Bronchial epithelial cell (primary cell): ENCODE results near the gene ACAA2. TPM values are rescaled to one million over a fixed set of nuclear protein-coding genes. Genes with fewer than 3 reads are reported as not detected.

Experiments used
- DNase-seq: peaks from one replicate; pipeline ENCODE4 v3.0.0-alpha.2; 2010; ENCODE audit warnings: low read depth
- FAIRE-seq: peaks from 2 replicates; lab custom pipeline; 2011; peaks lifted over from hg19 to GRCh38; lab: Jason Lieb, UNC
- H3K27me3 ChIP-seq: 2 replicates; pipeline ENCODE4 v1.5.1; 2011; ENCODE audit warnings: low read length; ENCODE audit not compliant: control insufficient read depth, insufficient read depth
- H3K36me3 ChIP-seq: 2 replicates; pipeline ENCODE4 v1.5.1; 2011; ENCODE audit warnings: low read length; ENCODE audit not compliant: control insufficient read depth, insufficient read depth
- H3K4me3 ChIP-seq: 2 replicates; pipeline ENCODE4 v1.5.1; 2011; ENCODE audit warnings: mild to moderate bottlenecking, low read depth, low read length, control low read depth
- total RNA-seq: library from RNA; depleted of rRNA; stranded (reverse); fragments of >200 nt; gene quantifications from 2 replicates; pipeline ENCODE4 v1.2.1, GENCODE V29; 2014
- TF ChIP-seq, protein P1 (sequence below): IDR thresholded peaks from 2 replicates; pipeline ENCODE4 v1.5.1; 2011; ENCODE audit warnings: mild to moderate bottlenecking, moderate library complexity, low read length, control low read depth, inconsistent platforms; ENCODE audit not compliant: insufficient read depth, severe bottlenecking

Gene ACAA2
- total RNA-seq, 1 donor from 2014 or later, result 10.3 TPM

GRCh38 chr18:49749563-49749962 is 63.8 kb downstream of the ACAA2 start:
- TF ChIP-seq, protein P1, sequence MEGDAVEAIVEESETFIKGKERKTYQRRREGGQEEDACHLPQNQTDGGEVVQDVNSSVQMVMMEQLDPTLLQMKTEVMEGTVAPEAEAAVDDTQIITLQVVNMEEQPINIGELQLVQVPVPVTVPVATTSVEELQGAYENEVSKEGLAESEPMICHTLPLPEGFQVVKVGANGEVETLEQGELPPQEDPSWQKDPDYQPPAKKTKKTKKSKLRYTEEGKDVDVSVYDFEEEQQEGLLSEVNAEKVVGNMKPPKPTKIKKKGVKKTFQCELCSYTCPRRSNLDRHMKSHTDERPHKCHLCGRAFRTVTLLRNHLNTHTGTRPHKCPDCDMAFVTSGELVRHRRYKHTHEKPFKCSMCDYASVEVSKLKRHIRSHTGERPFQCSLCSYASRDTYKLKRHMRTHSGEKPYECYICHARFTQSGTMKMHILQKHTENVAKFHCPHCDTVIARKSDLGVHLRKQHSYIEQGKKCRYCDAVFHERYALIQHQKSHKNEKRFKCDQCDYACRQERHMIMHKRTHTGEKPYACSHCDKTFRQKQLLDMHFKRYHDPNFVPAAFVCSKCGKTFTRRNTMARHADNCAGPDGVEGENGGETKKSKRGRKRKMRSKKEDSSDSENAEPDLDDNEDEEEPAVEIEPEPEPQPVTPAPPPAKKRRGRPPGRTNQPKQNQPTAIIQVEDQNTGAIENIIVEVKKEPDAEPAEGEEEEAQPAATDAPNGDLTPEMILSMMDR, result no peak
- Histone ChIP-seq H3K27me3 (no peaks in the 10 kb centered on the region), H3K4me3 (no peak overlapping the region), H3K36me3 (no peaks in the 10 kb centered on the region)
- no peak for DNase-seq
- FAIRE-seq, result no peak

GRCh38 chr18:49747876-49748275 is 65.5 kb downstream of the ACAA2 start:
- H3K36me3 ChIP-seq, result no peaks in the 10 kb centered on the region
- FAIRE-seq, result no peak
- no peak overlapping the region for H3K4me3 ChIP-seq
- TF ChIP-seq, protein P1, result no peak
- H3K27me3 ChIP-seq, result no peaks in the 10 kb centered on the region
- no peak for DNase-seq

DNA sequence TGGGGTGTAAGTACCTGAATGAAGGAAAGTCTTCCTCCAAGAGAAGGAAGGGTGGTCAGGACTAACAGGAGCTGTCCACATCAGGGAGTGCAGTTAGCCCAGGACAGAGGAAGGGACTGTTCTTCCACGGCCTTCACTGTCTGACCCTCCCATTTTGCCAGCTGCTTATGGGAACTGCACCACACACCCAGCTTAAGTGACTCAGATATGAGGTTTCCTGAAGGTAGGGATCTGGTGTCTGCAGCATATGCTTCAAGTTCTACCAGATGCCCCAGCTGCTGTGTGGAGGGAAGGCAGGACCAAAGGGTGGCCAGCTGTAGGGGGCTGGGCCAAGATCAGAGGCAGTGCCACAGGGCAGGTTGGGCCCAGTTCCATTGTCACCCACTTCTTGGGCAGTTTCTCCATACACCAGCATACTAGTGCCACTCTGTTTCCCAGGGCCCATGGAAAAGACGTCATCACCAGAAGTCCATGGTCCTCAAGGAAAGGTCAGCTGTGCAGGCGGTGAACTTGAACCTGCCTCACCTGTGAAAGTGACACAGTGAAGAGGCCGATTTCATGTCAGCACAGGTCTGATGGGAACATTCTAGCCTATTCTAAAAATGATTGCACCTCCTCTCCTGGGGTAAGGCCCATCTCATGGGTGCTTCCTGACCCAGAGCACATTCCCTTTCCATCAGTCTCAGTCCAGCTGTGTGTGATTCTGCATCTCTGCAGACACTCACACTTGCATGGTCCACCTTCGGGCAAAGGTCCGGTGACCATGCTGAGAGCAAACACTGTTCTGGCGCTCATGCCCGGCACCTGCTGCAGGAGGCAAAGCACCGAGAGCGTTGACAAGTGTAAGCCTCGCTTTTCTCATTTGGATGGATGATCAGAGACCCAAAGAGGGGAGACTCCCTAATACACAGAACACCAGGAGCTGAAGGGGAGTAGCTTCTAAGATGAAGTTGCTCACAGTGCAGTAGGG is 68.0 kb downstream of the ACAA2 start:
- FAIRE-seq (peak; percentile 85), DNase-seq (peak; percentile 56)
- Histone ChIP-seq H3K4me3 (no peak overlapping the region), H3K27me3 (no peaks in the 10 kb centered on the region), H3K36me3 (no peaks in the 10 kb centered on the region)
- TF ChIP-seq, protein P1, result no peak

DNA sequence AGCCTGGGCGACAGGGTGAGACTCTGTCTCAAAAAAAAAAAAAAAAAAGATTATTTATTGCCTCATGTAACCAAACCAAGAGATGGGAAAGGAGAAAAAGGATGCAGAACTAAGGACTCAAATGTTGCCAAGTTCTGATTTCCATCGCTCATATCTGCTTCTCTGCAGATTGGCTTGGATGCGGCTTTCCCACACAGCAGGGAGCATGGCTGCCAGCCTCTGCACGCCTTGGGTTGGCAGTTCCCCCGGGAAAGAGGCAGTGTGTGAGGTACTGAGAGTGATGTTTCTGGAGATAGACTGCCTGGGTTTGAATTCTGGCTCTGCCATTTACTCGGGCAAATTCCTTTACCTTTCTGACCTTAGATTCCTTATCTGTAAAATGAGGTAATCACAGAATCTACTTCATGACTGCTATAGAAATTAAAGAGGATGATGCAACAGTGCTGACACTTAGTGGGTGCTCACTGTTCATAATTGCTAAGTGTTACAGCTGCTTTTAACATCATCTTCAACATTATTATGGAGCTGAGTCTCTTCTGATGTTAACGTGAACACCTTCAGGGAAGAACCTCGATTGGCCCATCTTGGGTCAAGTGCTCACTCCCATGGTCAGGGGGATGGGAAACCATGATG is 68.8 kb downstream of the ACAA2 start:
- TF ChIP-seq, protein P1, result no peak
- H3K4me3 ChIP-seq, result no peak overlapping the region
- FAIRE-seq (no peak), DNase-seq (no peak)
- H3K36me3 ChIP-seq, result no peaks in the 10 kb centered on the region
- no peaks in the 10 kb centered on the region for H3K27me3 ChIP-seq

GRCh38 chr18:49743117-49743567 is 70.2 kb downstream of the ACAA2 start:
- H3K4me3 ChIP-seq, result no peak overlapping the region
- no peaks in the 10 kb centered on the region for H3K36me3 ChIP-seq
- no peaks in the 10 kb centered on the region for H3K27me3 ChIP-seq
- FAIRE-seq, result peak; percentile 82
- TF ChIP-seq, protein P1, result no peak
- DNase-seq, result no peak
